Natural killer cell (primary cell): Measurements from ENCODE around the gene ID3. TPM values are rescaled to one million over a fixed set of nuclear protein-coding genes. Genes with fewer than 3 reads are reported as not detected.

Experiments
- ATAC-seq, 3 donors: fragments of 150-1000 bp in 2 of 3; fragments of 200-7000 bp in 1 of 3; cut with Tn5 transposase; 1 replicate in 1 of 3; 2 replicates in 2 of 3; pipeline ENCODE4 v1.10.0; 2021; ENCODE audit warnings: mild to moderate bottlenecking in 2 of 3, moderate library complexity in 2 of 3
- DNase-seq, 2 donors: peaks; one replicate each; pipeline versions ENCODE4 v3.0.0 to v3.0.0-alpha.2; 2013 to 2021; ENCODE audit warnings: mixed read lengths in 1 of 2
- H3K27ac ChIP-seq: one replicate; pipeline ENCODE4 v1.5.1; 2013; ENCODE audit warnings: mild to moderate bottlenecking, low read length
- H3K27me3 ChIP-seq: one replicate; pipeline ENCODE4 v1.6.1; 2013; ENCODE audit warnings: low read length; ENCODE audit not compliant: control insufficient read depth, insufficient read depth
- H3K36me3 ChIP-seq: one replicate; pipeline ENCODE4 v1.6.1; 2013; ENCODE audit warnings: low read length; ENCODE audit not compliant: control insufficient read depth, insufficient read depth
- H3K4me1 ChIP-seq: one replicate; pipeline ENCODE4 v1.6.1; 2013; ENCODE audit warnings: low read length; ENCODE audit not compliant: control insufficient read depth, insufficient read depth
- H3K4me3 ChIP-seq: one replicate; pipeline ENCODE4 v1.5.1; 2013; ENCODE audit warnings: low read length
- H3K9me3 ChIP-seq: one replicate; pipeline ENCODE4 v1.6.1; 2013; ENCODE audit warnings: low read length; ENCODE audit not compliant: control insufficient read depth, insufficient read depth
- H3K27ac Mint-ChIP-seq, 2 donors: one replicate each; pipeline ENCODE4 v1.8.0; 2022; ENCODE audit warnings: mild to moderate bottlenecking in 2 of 2, mixed read lengths in 2 of 2, moderate library complexity in 1 of 2
- H3K27me3 Mint-ChIP-seq, 2 donors: one replicate each; pipeline ENCODE4 v1.8.0; 2022; ENCODE audit warnings: low read depth in 2 of 2, mixed read lengths in 2 of 2
- H3K36me3 Mint-ChIP-seq: one replicate; pipeline ENCODE4 v1.8.0; 2022; ENCODE audit warnings: mixed read lengths
- H3K4me1 Mint-ChIP-seq, 2 donors: one replicate each; pipeline ENCODE4 v1.8.0; 2022; ENCODE audit warnings: mixed read lengths in 2 of 2
- H3K4me3 Mint-ChIP-seq: one replicate; pipeline ENCODE4 v1.8.0; 2022; ENCODE audit warnings: mild to moderate bottlenecking, moderate library complexity, mixed read lengths
- H3K9me3 Mint-ChIP-seq, 2 donors: one replicate each; pipeline ENCODE4 v1.8.0; 2022; ENCODE audit warnings: mixed read lengths in 2 of 2
- CTCF ChIP-seq: fragments of 200-600 bp; IDR thresholded peaks from one replicate; pipeline ENCODE4 v1.8.0; 2022; ENCODE audit warnings: antibody characterized with exemption
- WGBS: methylation state at CpG from one replicate; pipeline ENCODE4 v1.1.7; 2013; ENCODE audit warnings: missing lambda C conversion rate; ENCODE audit not compliant: insufficient coverage; 5-methylcytosine and 5-hydroxymethylcytosine counted together
- intact Hi-C: fragments of 100-400 bp; cut with micrococcal nuclease; formaldehyde crosslinking; loops from one replicate; pipeline ENCODE4 v1.14.2; 2022
- total RNA-seq, 4 donors: library from RNA; stranded (reverse); fragments of 120-200 nt in 1 of 4; gene quantifications; one replicate each; pipeline versions ENCODE4 v1.2.3 to v1.2.4, GENCODE V29; 2013 to 2022

Gene ID3
- total RNA-seq, 3 donors from 2014 or later (not counting 1 experiment from before 2014, with no cell fraction given), result 0.29 to 6.5 (median 2.4) TPM

GRCh38 chr1:23563755-23564374 is 4.6 kb upstream of the ID3 start:
- Histone ChIP-seq H3K27me3 (peaks cover 31% of the 10 kb centered on the region), H3K9me3 (no peaks in the 10 kb centered on the region), H3K36me3 (no peaks in the 10 kb centered on the region), H3K27ac (no peak overlapping the region), H3K4me3 (no peak overlapping the region), H3K4me1 (peaks cover 29% of the 10 kb centered on the region)
- WGBS, result 94% methylated on average over 3 of the region's 3 CpGs
- H3K27me3 Mint-ChIP-seq, result peaks cover 67 to 76% of the 10 kb centered on the region in 2 donors
- intact Hi-C loops, result no loop called here
- ATAC-seq (no peak), DNase-seq (no peak)
- TF ChIP-seq CTCF, result no peak
- H3K9me3 Mint-ChIP-seq, result no peaks in the 10 kb centered on the region
- H3K27ac Mint-ChIP-seq, result no peak overlapping the region
- peak overlapping the region; percentile 22 for H3K4me3 Mint-ChIP-seq
- H3K36me3 Mint-ChIP-seq, result no peaks in the 10 kb centered on the region
- H3K4me1 Mint-ChIP-seq, result peaks cover 40% of the 10 kb centered on the region in 2 donors

- intact Hi-C loops, result no loop called here
- no peaks in the 10 kb centered on the region for H3K36me3 ChIP-seq
- Mint-ChIP-seq H3K27me3 (peaks cover 67 to 69% of the 10 kb centered on the region in 2 donors), H3K4me3 (peak overlapping the region; percentile 22), H3K27ac (no peak overlapping the region), H3K4me1 (peaks cover 38 to 43% of the 10 kb centered on the region in 2 donors), H3K36me3 (no peaks in the 10 kb centered on the region), H3K9me3 (no peaks in the 10 kb centered on the region)
- no peak for TF ChIP-seq CTCF
- 86% methylated on average over 6 of the region's 9 CpGs for WGBS
- DNase-seq, result no peak
- H3K27me3 ChIP-seq, result peaks cover 29% of the 10 kb centered on the region
- no peak overlapping the region for H3K4me3 ChIP-seq
- no peak for ATAC-seq
- no peak overlapping the region for H3K27ac ChIP-seq
- H3K9me3 ChIP-seq, result no peaks in the 10 kb centered on the region
- H3K4me1 ChIP-seq, result peaks cover 35% of the 10 kb centered on the region
Measured at GRCh38 chr1:23563003-23563402, 3.7 kb upstream of the ID3 start.

GRCh38 chr1:23562137-23562876 is 3.0 kb upstream of the ID3 start:
- H3K27ac ChIP-seq, result no peak overlapping the region
- WGBS, result 9% methylated on average over 19 of the region's 19 CpGs
- peaks cover 38 to 45% of the 10 kb centered on the region in 2 donors for H3K4me1 Mint-ChIP-seq
- peak in 1 of 2 donors; percentile 60 for DNase-seq
- H3K4me3 Mint-ChIP-seq, result peak overlapping the region; percentile 33
- H3K27me3 Mint-ChIP-seq, result peaks cover 69 to 73% of the 10 kb centered on the region in 2 donors
- H3K27ac Mint-ChIP-seq, result no peak overlapping the region
- no peaks in the 10 kb centered on the region for H3K9me3 ChIP-seq
- H3K4me3 ChIP-seq, result no peak overlapping the region
- intact Hi-C loops, result no loop called here
- peaks cover 26% of the 10 kb centered on the region for H3K27me3 ChIP-seq
- ATAC-seq, result peak in 1 of 3 donors; percentile 15
- H3K36me3 Mint-ChIP-seq, result no peaks in the 10 kb centered on the region
- no peaks in the 10 kb centered on the region for H3K36me3 ChIP-seq
- H3K4me1 ChIP-seq, result peaks cover 31% of the 10 kb centered on the region
- H3K9me3 Mint-ChIP-seq, result no peaks in the 10 kb centered on the region
- TF ChIP-seq CTCF, result no peak
